HG03108 (cell line): ENCODE results near the gene LGR6.
"Not testable (repeated sequence)": the region's sequence is repeated elsewhere in the genome, so short reads cannot be mapped to it uniquely, and the experiment has no call there.

Experiments used
- ATAC-seq: cut with Tn5 transposase; IDR thresholded peaks from one replicate; pipeline ENCODE4 v1.9.1; 2021; ENCODE audit warnings: moderate library complexity; ENCODE audit not compliant: unreplicated experiment

The LGR6 gene

GRCh38 chr1:202176949-202177927 is 16.4 kb upstream of the LGR6 start:
- no peak for ATAC-seq

GRCh38 chr1:202179828-202180750 is 13.5 kb upstream of the LGR6 start:
- no peak for ATAC-seq

- not testable (repeated sequence) for ATAC-seq
These were observed 12.9 kb upstream of the LGR6 start for GRCh38 chr1:202180751-202181139.

GRCh38 chr1:202181586-202181985 is 12.0 kb upstream of the LGR6 start:
- no peak for ATAC-seq

GRCh38 chr1:202182040-202182877 is 11.3 kb upstream of the LGR6 start:
- ATAC-seq = no peak

- no peak for ATAC-seq
These were observed 8.7 kb upstream of the LGR6 start for GRCh38 chr1:202184750-202185460.

GRCh38 chr1:202186327-202186726 is 7.3 kb upstream of the LGR6 start:
- ATAC-seq = no peak

GRCh38 chr1:202187041-202187671 is 6.4 kb upstream of the LGR6 start:
- ATAC-seq = no peak

GRCh38 chr1:202187697-202188407 is 5.7 kb upstream of the LGR6 start:
- ATAC-seq = no peak

- no peak for ATAC-seq
These were observed 4.4 kb upstream of the LGR6 start for GRCh38 chr1:202189001-202189790.

GRCh38 chr1:202189918-202190715 is 3.5 kb upstream of the LGR6 start:
- ATAC-seq = no peak

- ATAC-seq = not testable (repeated sequence)
These were observed 2.2 kb upstream of the LGR6 start for GRCh38 chr1:202191391-202191790.

- no peak for ATAC-seq
These were observed 607 bp upstream of the LGR6 start for GRCh38 chr1:202192770-202193613.

GRCh38 chr1:202194328-202194648 is 689 bp downstream of the LGR6 start:
- no peak for ATAC-seq

GRCh38 chr1:202197653-202198365 is 4.2 kb downstream of the LGR6 start:
- ATAC-seq = no peak

- ATAC-seq = no peak
These were observed 4.7 kb downstream of the LGR6 start for GRCh38 chr1:202198366-202198724.
